Karpas-422 (cell line): ENCODE results near the gene IGDCC3. TPM values are rescaled to one million over a fixed set of nuclear protein-coding genes. Genes with fewer than 3 reads are reported as not detected.

ENCODE experiments used
- DNase-seq: peaks from one replicate; pipeline ENCODE4 v3.0.0-alpha.2; 2015
- H2AFZ ChIP-seq: fragments of 200-600 bp; sonication (generic); 2 replicates; pipeline ENCODE4 v1.6.1; 2014; ENCODE audit warnings: antibody characterized with exemption, low read length, mixed read lengths
- H3K27ac ChIP-seq: fragments of 200-600 bp; sonication (generic); 2 replicates; pipeline ENCODE4 v1.5.1; 2014; ENCODE audit warnings: mild to moderate bottlenecking, low read length, moderate library complexity
- H3K27me3 ChIP-seq: fragments of 200-600 bp; sonication (generic); 2 replicates; pipeline ENCODE4 v1.6.1; 2014; ENCODE audit warnings: low read length, mixed read lengths
- H3K36me3 ChIP-seq: fragments of 200-600 bp; sonication (generic); 2 replicates; pipeline ENCODE4 v1.6.1; 2014; ENCODE audit warnings: low read length, mixed read lengths; ENCODE audit not compliant: insufficient read depth
- H3K4me1 ChIP-seq: fragments of 200-600 bp; sonication (generic); 2 replicates; pipeline ENCODE4 v1.6.1; 2014; ENCODE audit warnings: mild to moderate bottlenecking, low read length, mixed read lengths
- H3K4me2 ChIP-seq: fragments of 200-600 bp; sonication (generic); 2 replicates; pipeline ENCODE4 v1.6.1; 2014; ENCODE audit warnings: low read length, low read depth, mild to moderate bottlenecking; ENCODE audit not compliant: poor library complexity, severe bottlenecking
- H3K4me3 ChIP-seq: fragments of 200-600 bp; sonication (generic); 2 replicates; pipeline ENCODE4 v1.5.1; 2014; ENCODE audit warnings: mild to moderate bottlenecking, antibody characterized with exemption, low read length, mixed read lengths
- H3K79me2 ChIP-seq: fragments of 200-600 bp; sonication (generic); 2 replicates; pipeline ENCODE4 v1.6.1; 2014; ENCODE audit warnings: mild to moderate bottlenecking, low read length, mixed read lengths
- H3K9ac ChIP-seq: fragments of 200-600 bp; sonication (generic); 2 replicates; pipeline ENCODE4 v1.6.0; 2014; ENCODE audit warnings: low read length
- H3K9me2 ChIP-seq: fragments of 200-600 bp; sonication (generic), shearing (Covaris generic); replicated peaks from 2 replicates; pipeline ENCODE4 v1.6.0; 2014; ENCODE audit warnings: mild to moderate bottlenecking, low read length, moderate library complexity; ENCODE audit not compliant: insufficient read depth
- H3K9me3 ChIP-seq: fragments of 300-700, 200-600 bp; sonication (generic); 2 replicates; pipeline ENCODE4 v1.6.1; 2014; ENCODE audit warnings: low read length, mixed read lengths
- H4K20me1 ChIP-seq: fragments of 200-600 bp; sonication (generic); 2 replicates; pipeline ENCODE4 v1.6.1; 2014; ENCODE audit warnings: mild to moderate bottlenecking, antibody characterized with exemption, low read length, low read depth; ENCODE audit not compliant: insufficient read depth
- total RNA-seq: library from RNA; depleted of rRNA; stranded (reverse); fragments of >200 nt; shearing (Covaris generic); gene quantifications from 2 replicates; pipeline ENCODE4 v1.2.3, GENCODE V29; 2014; ENCODE audit warnings: low replicate concordance

IGDCC3 gene
- total RNA-seq, 1 experiment from 2014 or later = not detected

DNA sequence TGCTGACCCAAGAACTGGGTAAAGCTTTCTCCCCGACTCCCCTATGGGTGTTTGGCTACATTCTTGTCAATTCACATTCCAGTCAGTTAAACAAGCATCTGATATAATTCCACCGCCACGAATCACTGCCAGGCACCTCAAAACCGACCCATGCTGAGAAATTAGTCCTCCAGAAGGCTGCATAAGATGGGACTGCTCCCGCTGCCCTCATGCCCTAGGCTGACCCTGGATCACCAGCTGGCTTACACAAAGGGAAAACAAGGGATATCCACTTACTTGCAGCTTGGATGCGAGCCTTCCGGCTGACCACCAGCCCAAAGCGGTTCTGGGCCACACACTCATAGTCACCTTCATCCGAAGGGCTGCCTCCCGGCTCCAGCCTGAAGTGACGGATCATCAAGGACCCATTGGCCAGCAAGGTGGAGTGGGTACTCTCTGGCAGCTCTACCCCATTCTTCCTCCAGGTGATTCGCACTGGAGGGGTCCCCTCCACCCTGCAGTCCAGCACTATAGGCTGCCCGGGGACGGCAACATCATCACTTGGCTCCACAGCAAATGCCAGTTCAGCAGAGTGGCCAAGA is 2.9 kb downstream of the IGDCC3 start:
- Histone ChIP-seq H3K27me3 (no peaks in the 10 kb centered on the region), H3K4me1 (peaks cover 8% of the 10 kb centered on the region), H3K4me2 (no peak overlapping the region)

DNA sequence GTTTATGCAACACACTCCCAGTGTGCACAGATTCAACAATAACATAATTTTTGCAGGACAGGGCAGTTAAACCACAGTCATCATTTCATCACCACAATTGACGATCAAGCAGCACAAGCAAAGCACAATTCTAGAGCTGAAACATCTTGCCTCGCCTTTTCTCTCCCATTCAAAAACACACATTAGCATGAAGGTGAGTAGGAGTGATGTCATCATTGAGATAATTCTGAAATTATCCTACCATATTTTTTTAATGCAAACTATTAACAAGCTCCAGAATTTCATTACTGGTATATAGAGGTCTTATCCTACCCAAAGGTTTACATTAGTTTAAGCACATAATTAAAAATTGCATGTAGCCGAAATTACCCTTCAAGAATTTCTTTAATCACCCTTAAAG is 3.5 kb downstream of the IGDCC3 start:
- Histone ChIP-seq H3K9me3 (no peaks in the 10 kb centered on the region), H3K36me3 (no peaks in the 10 kb centered on the region), H3K79me2 (no peaks in the 10 kb centered on the region), H3K4me1 (peaks cover 8% of the 10 kb centered on the region), H3K4me3 (no peak overlapping the region), H3K9me2 (no peaks in the 10 kb centered on the region), H3K27me3 (no peaks in the 10 kb centered on the region), H2AFZ (no peak overlapping the region), H3K4me2 (no peak overlapping the region), H3K27ac (no peak overlapping the region), H3K9ac (no peak overlapping the region), H4K20me1 (no peaks in the 10 kb centered on the region)
- no peak for DNase-seq

More for the DNA sequence above, 2.9 kb downstream of the IGDCC3 start:
- no peak overlapping the region for H2AFZ ChIP-seq
- no peaks in the 10 kb centered on the region for H3K9me2 ChIP-seq
- H3K9me3 ChIP-seq = no peaks in the 10 kb centered on the region
- no peak overlapping the region for H3K4me3 ChIP-seq
- no peak overlapping the region for H3K9ac ChIP-seq
- no peaks in the 10 kb centered on the region for H3K36me3 ChIP-seq
- no peaks in the 10 kb centered on the region for H3K79me2 ChIP-seq
- DNase-seq = no peak
- no peaks in the 10 kb centered on the region for H4K20me1 ChIP-seq
- H3K27ac ChIP-seq = no peak overlapping the region

DNA sequence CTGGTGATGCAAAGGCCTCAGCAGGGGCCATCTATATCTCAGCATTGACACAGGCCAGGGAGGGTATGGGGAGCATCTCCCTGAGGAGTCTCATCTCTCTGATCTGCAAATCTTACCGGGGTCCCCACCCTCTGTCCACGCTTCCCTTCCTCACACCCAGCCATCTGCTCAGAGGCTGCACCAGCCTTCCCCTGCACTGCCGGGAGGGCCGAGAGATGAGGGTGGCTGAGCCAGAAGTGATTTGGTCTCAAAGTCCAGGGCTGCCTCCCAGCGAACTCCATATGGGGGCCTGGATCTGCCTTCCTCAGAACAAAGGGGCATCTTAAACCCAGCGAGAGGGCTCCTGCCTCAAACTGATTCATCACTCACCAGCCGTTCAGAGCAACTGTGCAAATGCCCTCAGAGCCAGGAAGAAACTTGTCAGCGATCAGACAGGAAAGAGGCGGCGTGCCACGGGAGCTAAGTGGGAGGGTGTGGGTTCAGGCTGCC is 4.6 kb downstream of the IGDCC3 start:
- no peak for DNase-seq

DNA sequence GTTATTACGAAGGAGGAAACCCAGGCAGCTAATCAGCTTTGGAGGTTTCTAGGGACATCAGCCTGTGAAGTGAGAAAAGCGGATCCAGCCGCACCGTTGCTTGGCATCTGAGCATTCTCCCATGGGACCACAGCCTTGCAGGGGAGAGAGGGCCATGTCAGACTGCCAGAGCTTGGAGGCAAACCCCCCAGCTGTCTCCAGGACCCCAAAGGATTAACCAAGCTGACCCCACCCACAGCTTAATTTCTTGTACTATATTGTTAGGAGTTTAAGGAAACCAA is 5.1 kb downstream of the IGDCC3 start:
- Histone ChIP-seq H3K36me3 (no peaks in the 10 kb centered on the region), H3K27ac (no peak overlapping the region), H3K4me2 (no peak overlapping the region), H3K9me2 (no peaks in the 10 kb centered on the region), H3K79me2 (no peaks in the 10 kb centered on the region), H4K20me1 (no peaks in the 10 kb centered on the region), H3K27me3 (no peaks in the 10 kb centered on the region), H3K4me1 (peaks cover 8% of the 10 kb centered on the region), H3K9me3 (no peaks in the 10 kb centered on the region), H3K9ac (no peak overlapping the region), H3K4me3 (no peak overlapping the region), H2AFZ (no peak overlapping the region)
- peak; percentile 64 for DNase-seq

More for the DNA sequence above, 4.6 kb downstream of the IGDCC3 start:
- Histone ChIP-seq H3K9ac (no peak overlapping the region), H3K36me3 (no peaks in the 10 kb centered on the region), H3K9me3 (no peaks in the 10 kb centered on the region), H3K27ac (no peak overlapping the region), H3K9me2 (no peaks in the 10 kb centered on the region), H3K27me3 (no peaks in the 10 kb centered on the region), H3K4me3 (no peak overlapping the region), H3K4me2 (no peak overlapping the region), H2AFZ (no peak overlapping the region), H4K20me1 (no peaks in the 10 kb centered on the region), H3K4me1 (peaks cover 8% of the 10 kb centered on the region), H3K79me2 (no peaks in the 10 kb centered on the region)

DNA sequence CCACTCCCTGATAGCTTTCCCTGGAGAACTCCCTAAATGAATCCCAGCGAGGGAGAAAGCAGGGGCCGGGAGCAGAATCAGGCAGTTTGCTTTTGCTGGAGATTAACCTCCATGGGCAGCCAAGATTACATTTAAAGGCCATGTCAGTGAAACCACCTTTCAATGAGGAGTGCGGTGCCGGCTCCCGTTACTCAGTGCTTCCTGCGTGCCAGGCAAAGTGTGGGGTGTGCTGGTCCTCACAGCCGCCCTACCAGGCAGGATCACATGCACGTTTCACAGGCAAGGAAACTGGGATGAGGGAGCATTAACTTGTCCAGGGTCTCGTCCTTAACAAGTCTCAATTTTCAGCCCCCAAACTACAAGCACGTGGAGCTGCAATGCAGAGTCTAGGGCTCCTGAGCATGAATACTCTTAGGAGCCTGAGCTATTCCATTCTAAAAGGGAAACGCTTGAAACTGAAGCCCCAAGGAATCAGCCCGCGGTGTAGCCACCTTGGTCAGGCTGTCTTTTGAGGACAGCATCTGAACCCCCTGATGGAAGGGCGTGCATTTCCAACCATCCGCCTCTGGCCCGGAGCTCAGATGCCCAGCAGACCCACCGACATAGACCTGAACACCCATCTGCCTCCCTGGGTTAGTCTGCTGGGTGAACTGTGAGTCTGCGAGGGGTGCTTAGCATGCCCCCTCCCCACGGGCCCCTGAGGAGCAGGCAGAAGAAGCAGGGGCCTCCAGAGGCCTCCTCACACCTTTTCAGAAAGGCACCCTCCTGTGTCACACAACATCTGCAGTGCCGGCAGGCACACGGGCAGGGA is 5.6 kb downstream of the IGDCC3 start:
- no peak for DNase-seq
- Histone ChIP-seq H3K9me3 (no peaks in the 10 kb centered on the region), H3K27me3 (no peaks in the 10 kb centered on the region)

DNA sequence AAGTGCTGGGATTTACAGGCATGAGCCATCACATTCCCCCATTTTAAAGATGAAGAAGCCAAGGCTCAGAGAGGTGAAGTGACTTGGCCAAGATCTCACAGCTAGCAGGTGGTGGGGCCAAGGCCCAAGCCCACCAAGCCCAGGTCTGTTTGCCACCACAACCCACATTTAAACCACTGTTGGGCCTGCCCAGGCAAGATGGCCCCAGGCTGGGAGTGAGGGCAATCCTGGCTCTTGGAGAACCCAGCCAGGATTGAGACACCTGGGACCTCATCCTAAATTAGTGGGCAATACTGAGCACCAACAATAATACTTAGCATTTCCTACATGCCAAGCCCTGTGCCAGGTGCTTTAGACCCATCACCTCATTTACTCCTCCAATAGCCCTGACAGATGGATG is 6.9 kb downstream of the IGDCC3 start:
- H3K79me2 ChIP-seq = no peaks in the 10 kb centered on the region
- no peak for DNase-seq
- H3K4me3 ChIP-seq = no peak overlapping the region
- no peaks in the 10 kb centered on the region for H3K9me3 ChIP-seq
- no peak overlapping the region for H2AFZ ChIP-seq
- H3K9me2 ChIP-seq = no peaks in the 10 kb centered on the region
- H3K27ac ChIP-seq = no peak overlapping the region
- H3K36me3 ChIP-seq = no peaks in the 10 kb centered on the region
- H3K9ac ChIP-seq = no peak overlapping the region
- H3K4me1 ChIP-seq = peaks cover 8% of the 10 kb centered on the region
- H3K27me3 ChIP-seq = no peaks in the 10 kb centered on the region
- no peak overlapping the region for H3K4me2 ChIP-seq
- no peaks in the 10 kb centered on the region for H4K20me1 ChIP-seq

More for the DNA sequence above, 5.6 kb downstream of the IGDCC3 start:
- no peak overlapping the region for H3K4me2 ChIP-seq
- no peaks in the 10 kb centered on the region for H3K79me2 ChIP-seq
- H3K27ac ChIP-seq = no peak overlapping the region
- H3K4me3 ChIP-seq = no peak overlapping the region
- H2AFZ ChIP-seq = no peak overlapping the region
- peaks cover 8% of the 10 kb centered on the region for H3K4me1 ChIP-seq
- no peak overlapping the region for H3K9ac ChIP-seq
- no peaks in the 10 kb centered on the region for H3K36me3 ChIP-seq
- H3K9me2 ChIP-seq = no peaks in the 10 kb centered on the region
- H4K20me1 ChIP-seq = no peaks in the 10 kb centered on the region

DNA sequence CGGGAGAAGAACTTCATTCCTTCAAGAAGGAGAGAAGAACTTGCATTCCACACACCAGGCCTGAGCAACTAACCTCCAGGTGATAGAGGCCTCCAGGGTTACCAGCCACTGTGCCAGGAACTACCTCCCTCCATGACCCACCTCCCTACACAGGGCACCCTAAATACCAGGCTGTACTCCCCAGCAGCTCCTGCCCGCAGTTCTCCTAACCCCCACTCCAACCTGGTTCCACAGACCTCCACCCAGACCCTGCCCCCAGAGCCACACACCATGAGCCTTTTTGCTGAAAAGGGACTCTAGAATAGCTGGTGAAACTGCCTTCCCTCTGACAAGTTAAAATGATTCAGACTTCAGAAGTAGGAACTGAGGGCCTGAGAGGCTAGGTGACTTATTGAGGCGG is 8.2 kb downstream of the IGDCC3 start:
- DNase-seq = no peak

DNA sequence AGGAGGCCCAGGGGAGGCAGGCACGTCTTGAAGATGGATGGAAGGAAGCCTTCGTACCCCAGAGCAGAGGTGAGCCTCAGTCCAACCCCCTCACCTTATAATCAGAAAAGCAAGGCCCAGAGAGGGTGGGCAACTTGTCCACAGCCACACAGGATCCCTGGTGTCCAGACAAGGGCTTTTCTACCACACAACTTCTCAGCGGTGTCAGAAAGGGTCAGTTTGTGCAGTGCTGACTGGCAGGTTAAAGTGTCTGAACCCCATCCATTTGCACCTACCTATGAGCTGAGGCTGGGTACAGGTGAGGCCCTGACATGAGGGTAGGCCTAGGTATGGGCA is 8.6 kb downstream of the IGDCC3 start:
- no peaks in the 10 kb centered on the region for H3K79me2 ChIP-seq
- no peaks in the 10 kb centered on the region for H3K9me3 ChIP-seq
- no peak overlapping the region for H2AFZ ChIP-seq
- H3K36me3 ChIP-seq = no peaks in the 10 kb centered on the region
- no peak overlapping the region for H3K4me3 ChIP-seq
- no peak overlapping the region for H3K9ac ChIP-seq
- no peaks in the 10 kb centered on the region for H4K20me1 ChIP-seq
- no peak overlapping the region for H3K4me2 ChIP-seq
- no peaks in the 10 kb centered on the region for H3K9me2 ChIP-seq
- H3K27ac ChIP-seq = no peak overlapping the region
- H3K27me3 ChIP-seq = no peaks in the 10 kb centered on the region
- DNase-seq = no peak
- peaks cover 8% of the 10 kb centered on the region for H3K4me1 ChIP-seq

More for the DNA sequence above, 8.2 kb downstream of the IGDCC3 start:
- Histone ChIP-seq H3K4me3 (no peak overlapping the region), H4K20me1 (no peaks in the 10 kb centered on the region), H3K27ac (no peak overlapping the region), H3K79me2 (no peaks in the 10 kb centered on the region), H3K9me2 (no peaks in the 10 kb centered on the region), H3K4me2 (no peak overlapping the region), H3K27me3 (no peaks in the 10 kb centered on the region), H3K36me3 (no peaks in the 10 kb centered on the region), H3K4me1 (peaks cover 8% of the 10 kb centered on the region), H3K9me3 (no peaks in the 10 kb centered on the region), H2AFZ (no peak overlapping the region), H3K9ac (no peak overlapping the region)
